A549 (cell line): ENCODE data around the gene GALNT15. TPM values are rescaled to one million over a fixed set of nuclear protein-coding genes. Genes with fewer than 3 reads are reported as not detected.

Experiments
- ATAC-seq, 2 experiments: fragments of 200-7000 bp in 1 of 2; fragments of >200 bp in 1 of 2; cut with Nextera tagmentation in 1 of 2; cut with Tn5 transposase in 1 of 2; 3 replicates each; pipeline versions ENCODE4 v1.8.0 to v1.9.1; 2018 to 2020; ENCODE audit warnings: mild to moderate bottlenecking in 1 of 2, moderate library complexity in 1 of 2
- CTCF ChIA-PET: fragments of 300-600 bp; sonication (Branson Sonifier 250); formaldehyde crosslinking; extraction: SDS; loops from one replicate; lab custom pipeline; 2021; ENCODE audit warnings: antibody characterized with exemption, inconsistent platforms; lab: Yijun Ruan, JAX
- POLR2A ChIA-PET: fragments of 350-600 bp; formaldehyde crosslinking; extraction: SDS; loops from one replicate; lab custom pipeline; 2021; ENCODE audit warnings: antibody characterized with exemption, inconsistent platforms; lab: Yijun Ruan, JAX
- DNase-seq, 2 experiments: peaks; one replicate each; pipeline versions ENCODE4 v3.0.0 to v3.0.0-alpha.2; 2011 to 2016; ENCODE audit warnings: low read depth in 1 of 2, low spot score in 1 of 2
- FAIRE-seq: peaks from 2 replicates; lab custom pipeline; 2011; peaks lifted over from hg19 to GRCh38; lab: Jason Lieb, UNC
- H3K27ac ChIP-seq, 2 experiments: fragments of >200 bp; sonication (Bioruptor Twin); formaldehyde crosslinking; 3 replicates each; pipeline ENCODE4 v1.5.1; 2016 to 2017
- H3K4me1 ChIP-seq: fragments of >200 bp; sonication (Bioruptor Twin); formaldehyde crosslinking; 3 replicates; pipeline ENCODE4 v1.6.1; 2016
- H3K4me2 ChIP-seq: fragments of >200 bp; sonication (Bioruptor Twin); formaldehyde crosslinking; 3 replicates; pipeline ENCODE4 v1.6.1; 2016
- H3K4me3 ChIP-seq: fragments of >200 bp; sonication (Bioruptor Twin); formaldehyde crosslinking; 3 replicates; pipeline ENCODE4 v1.5.1; 2016
- H3K9me3 ChIP-seq: fragments of >200 bp; sonication (Bioruptor Twin); formaldehyde crosslinking; 3 replicates; pipeline ENCODE4 v1.6.1; 2016
- BHLHE40 ChIP-seq: IDR thresholded peaks from 2 replicates; pipeline ENCODE4 v1.6.1; 2012; ENCODE audit warnings: low read depth, low read length, inconsistent platforms
- CEBPB ChIP-seq, 2 experiments: fragments of >200 bp in 1 of 2; sonication (Bioruptor Twin) in 1 of 2; formaldehyde crosslinking in 1 of 2; IDR thresholded peaks; 2 replicates each; pipeline ENCODE4 v1.6.1; 2012 to 2016
- CHD4 ChIP-seq: fragments of 200-600 bp; sonication (generic); IDR thresholded peaks from 2 replicates; pipeline ENCODE4 v1.6.1; 2016; ENCODE audit warnings: antibody characterized with exemption, mild to moderate bottlenecking, borderline replicate concordance
- EHMT2 ChIP-seq: fragments of 200-600 bp; sonication (generic); IDR thresholded peaks from 2 replicates; pipeline ENCODE4 v1.6.1; 2016; ENCODE audit warnings: antibody characterized with exemption, low read depth, mild to moderate bottlenecking, moderate library complexity
- FOSL2 ChIP-seq, 2 experiments: fragments of 450-650 bp in 1 of 2; fragments of >200 bp in 1 of 2; sonication (Bioruptor Twin) in 1 of 2; formaldehyde crosslinking; IDR thresholded peaks; 2 replicates each; pipeline versions ENCODE4 v1.5.0 to v1.6.1; 2016 to 2020; ENCODE audit warnings: mild to moderate bottlenecking in 1 of 2, moderate library complexity in 1 of 2
- GATA3 ChIP-seq: IDR thresholded peaks from 2 replicates; pipeline ENCODE4 v1.6.1; 2012; ENCODE audit warnings: borderline replicate concordance
- HDAC2 ChIP-seq: fragments of 200-600 bp; sonication (generic); IDR thresholded peaks from 2 replicates; pipeline ENCODE4 v1.6.1; 2016
- HOXA7 ChIP-seq: fragments of 250-450 bp; sonication (Bioruptor Pico); IDR thresholded peaks from 2 replicates; pipeline ENCODE4 v1.5.0; 2020; ENCODE audit warnings: mild to moderate bottlenecking, moderate library complexity
- HOXB13 ChIP-seq: fragments of 250-450 bp; sonication (Bioruptor Pico); IDR thresholded peaks from 2 replicates; pipeline ENCODE4 v1.5.0; 2020; ENCODE audit warnings: low read depth, mild to moderate bottlenecking, moderate library complexity
- JUNB ChIP-seq: fragments of >200 bp; sonication (Bioruptor Twin); formaldehyde crosslinking; IDR thresholded peaks from 2 replicates; pipeline ENCODE4 v1.6.1; 2016
- KDM5A ChIP-seq: fragments of 200-600 bp; sonication (generic); IDR thresholded peaks from 2 replicates; pipeline ENCODE4 v1.6.1; 2016; ENCODE audit warnings: antibody characterized with exemption, mild to moderate bottlenecking
- MAFK ChIP-seq: fragments of 450-650 bp; IDR thresholded peaks from 2 replicates; pipeline ENCODE4 v1.6.1; 2014; ENCODE audit not compliant: partially characterized antibody
- MAZ ChIP-seq: fragments of 150-350 bp; IDR thresholded peaks from 2 replicates; pipeline ENCODE4 v1.6.1; 2014; ENCODE audit warnings: antibody characterized with exemption, low read depth, low read length, borderline replicate concordance
- MYC ChIP-seq: IDR thresholded peaks from 2 replicates; pipeline ENCODE4 v1.6.1; 2012; ENCODE audit warnings: mild to moderate bottlenecking, inconsistent platforms, low read length, improper control_type of control experiment, borderline replicate concordance
- NPAS2 ChIP-seq: fragments of 250-450 bp; sonication (Bioruptor Pico); IDR thresholded peaks from 2 replicates; pipeline ENCODE4 v1.8.0; 2022; ENCODE audit warnings: mild to moderate bottlenecking, moderate library complexity, borderline replicate concordance
- POLR2AphosphoS2 ChIP-seq: conservative IDR thresholded peaks from 2 replicates; pipeline ENCODE4 v1.6.1; 2012; ENCODE audit warnings: low read length, improper control_type of control experiment, inconsistent platforms
- RARB ChIP-seq: fragments of 250-450 bp; sonication (Bioruptor Pico); IDR thresholded peaks from 2 replicates; pipeline ENCODE4 v1.8.0; 2021; ENCODE audit warnings: mild to moderate bottlenecking, moderate library complexity
- RFX5 ChIP-seq: fragments of 450-650 bp; IDR thresholded peaks from 2 replicates; pipeline ENCODE4 v1.7.1; 2014; ENCODE audit warnings: antibody characterized with exemption, mild to moderate bottlenecking, moderate library complexity
- SMC3 ChIP-seq: fragments of >200 bp; sonication (Bioruptor Twin); formaldehyde crosslinking; IDR thresholded peaks from 3 replicates; pipeline ENCODE4 v1.6.1; 2018; ENCODE audit warnings: inconsistent platforms
- SREBF2 ChIP-seq: fragments of 450-650 bp; IDR thresholded peaks from 2 replicates; pipeline ENCODE4 v1.6.1; 2014; ENCODE audit warnings: mild to moderate bottlenecking, moderate library complexity
- TFCP2L1 ChIP-seq: fragments of 250-450 bp; sonication (Bioruptor Pico); IDR thresholded peaks from 2 replicates; pipeline ENCODE4 v1.5.0; 2021; ENCODE audit warnings: mild to moderate bottlenecking
- ZFP36 ChIP-seq: fragments of 450-650 bp; IDR thresholded peaks from 2 replicates; pipeline ENCODE4 v1.6.1; 2014; ENCODE audit warnings: borderline replicate concordance; ENCODE audit not compliant: partially characterized antibody
- WGBS: methylation state at CpG from one replicate; pipeline ENCODE4 v1.1.6; 2017; ENCODE audit errors: missing lambda C conversion rate; 5-methylcytosine and 5-hydroxymethylcytosine counted together
- polyA plus RNA-seq, 4 experiments: library from polyadenylated mRNA; depleted of rRNA in 3 of 4; stranded (reverse); fragments of >200 nt; fragmentation: RNase III in 1 of 4; extraction: RNeasy Plus Mini Kit Qiagen cat#74134 plus additional on column Dnase treatment in 1 of 4; gene quantifications; 2 replicates in 3 of 4; 3 replicates in 1 of 4; pipeline ENCODE4 v1.2.3, GENCODE V29; 2011 to 2017
- TF ChIP-seq, protein P1 (sequence below): fragments of 150-350 bp; IDR thresholded peaks from 2 replicates; pipeline ENCODE4 v1.6.1; 2014; ENCODE audit warnings: low read depth, mild to moderate bottlenecking, low read length
- TF ChIP-seq, protein P2 (sequence below): fragments of >200 bp; sonication (Bioruptor Twin); formaldehyde crosslinking; IDR thresholded peaks from 2 replicates; pipeline ENCODE4 v1.6.1; 2016
- TF ChIP-seq, protein P3 (sequence below): fragments of 250-450 bp; sonication (Bioruptor Pico); IDR thresholded peaks from 2 replicates; pipeline ENCODE4 v1.5.0; 2020; ENCODE audit warnings: low read depth, mild to moderate bottlenecking, moderate library complexity
- TF ChIP-seq, protein P4 (sequence below): fragments of >200 bp; sonication (Bioruptor Twin); formaldehyde crosslinking; IDR thresholded peaks from 3 replicates; pipeline ENCODE4 v1.5.1; 2016
- TF ChIP-seq, protein P5 (sequence below): fragments of >200 bp; sonication (Bioruptor Twin); formaldehyde crosslinking; IDR thresholded peaks from 3 replicates; pipeline ENCODE4 v1.6.1; 2016

GALNT15 gene
- polyA plus RNA-seq, 2 of the 4 experiments (the other 2 are of a cell fraction) = 0.04 TPM; not detected in 1

DNA sequence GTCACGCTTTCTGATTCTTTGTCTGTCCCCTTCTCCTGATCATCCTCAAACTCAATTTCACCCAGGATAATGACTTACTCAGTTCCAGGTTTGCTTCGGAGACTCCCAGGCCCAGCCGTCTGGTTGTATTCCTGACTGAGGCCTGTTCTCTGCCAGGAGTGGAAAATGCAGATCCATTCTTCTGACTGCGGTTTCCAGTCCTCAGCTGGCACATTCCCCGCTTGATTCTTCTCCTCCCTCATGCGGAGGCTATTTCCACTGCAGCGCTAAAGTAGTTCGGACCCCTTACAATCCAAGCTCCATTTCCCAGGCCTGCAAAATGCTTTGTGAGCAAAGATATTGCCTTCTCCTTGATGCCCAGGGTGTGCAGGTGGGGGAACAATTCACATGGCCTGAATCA, 47.2 kb upstream of the GALNT15 start:
- Histone ChIP-seq H3K4me1 (peaks cover 15% of the 10 kb centered on the region; the same call in 2 of the 3 replicates), H3K9me3 (no peaks in the 10 kb centered on the region), H3K4me2 (no peak overlapping the region), H3K27ac (no peak overlapping the region), H3K4me3 (no peak overlapping the region)
- ATAC-seq (no peak), DNase-seq (no peak), FAIRE-seq (no peak)
- ChIA-PET CTCF (interaction anchor here (2.5 kb wide), 1 partner anchor 79 kb away, joined by 7 read pairs; no protein-coding TSS in a partner anchor), POLR2A (no interaction called here)
- 94% methylated on average over 8 of the region's 8 CpGs for WGBS
- TF ChIP-seq HOXB13 (CRISPR knock-in tag) (no peak), MAFK (no peak), GATA3 (no peak), SMC3 (no peak), NPAS2 (CRISPR knock-in tag) (no peak), HDAC2 (no peak), KDM5A (no peak), JUNB (no peak), POLR2AphosphoS2 (no peak), EHMT2 (no peak), HOXA7 (CRISPR knock-in tag) (no peak)
- TF ChIP-seq, protein P1, sequence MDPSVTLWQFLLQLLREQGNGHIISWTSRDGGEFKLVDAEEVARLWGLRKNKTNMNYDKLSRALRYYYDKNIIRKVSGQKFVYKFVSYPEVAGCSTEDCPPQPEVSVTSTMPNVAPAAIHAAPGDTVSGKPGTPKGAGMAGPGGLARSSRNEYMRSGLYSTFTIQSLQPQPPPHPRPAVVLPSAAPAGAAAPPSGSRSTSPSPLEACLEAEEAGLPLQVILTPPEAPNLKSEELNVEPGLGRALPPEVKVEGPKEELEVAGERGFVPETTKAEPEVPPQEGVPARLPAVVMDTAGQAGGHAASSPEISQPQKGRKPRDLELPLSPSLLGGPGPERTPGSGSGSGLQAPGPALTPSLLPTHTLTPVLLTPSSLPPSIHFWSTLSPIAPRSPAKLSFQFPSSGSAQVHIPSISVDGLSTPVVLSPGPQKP = no peak
- TF ChIP-seq, all 56 proteins: peak for 0

DNA sequence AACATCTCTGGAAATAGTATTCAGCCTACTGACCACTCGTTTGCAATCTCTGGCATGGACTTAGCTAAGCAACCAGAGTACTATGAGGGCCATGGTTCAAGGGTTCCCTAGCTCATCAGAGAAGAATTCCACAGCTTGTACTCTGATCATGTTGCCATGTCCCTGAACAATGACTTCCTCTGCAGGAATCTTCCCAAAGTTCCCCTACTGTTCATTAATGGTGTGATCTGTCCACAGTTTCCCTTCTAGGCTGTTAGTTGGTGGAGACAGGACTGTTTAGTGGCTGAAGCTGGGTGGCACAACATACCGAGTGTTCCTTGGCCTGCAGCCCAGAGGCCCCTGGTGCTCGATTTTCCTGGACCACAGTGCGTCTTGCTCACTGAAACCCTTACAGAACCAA, 44.4 kb upstream of the GALNT15 start:
- ATAC-seq (peak in 1 of 2 experiments; percentile 44; a peak in 3 of 6 replicates), DNase-seq (no peak), FAIRE-seq (no peak)
- 47% methylated on average over 4 of the region's 4 CpGs for WGBS
- CTCF ChIA-PET = interaction anchor here (0.5 to 3.2 kb wide), 7 partner anchors 13 to 523 kb away, joined by 3 to 13 read pairs (median 5); no protein-coding TSS in a partner anchor
- Histone ChIP-seq H3K9me3 (no peaks in the 10 kb centered on the region), H3K4me2 (no peak overlapping the region), H3K27ac (no peak overlapping the region; a peak in 1 of 6 replicates), H3K4me3 (no peak overlapping the region), H3K4me1 (peaks cover 5% of the 10 kb centered on the region; the same call in 1 of the 3 replicates)
- no peak for TF ChIP-seq RARB (CRISPR knock-in tag)
- no peak for TF ChIP-seq MYC
- no peak for TF ChIP-seq HOXB13 (CRISPR knock-in tag)
- no peak for TF ChIP-seq RFX5
- TF ChIP-seq, protein P2, sequence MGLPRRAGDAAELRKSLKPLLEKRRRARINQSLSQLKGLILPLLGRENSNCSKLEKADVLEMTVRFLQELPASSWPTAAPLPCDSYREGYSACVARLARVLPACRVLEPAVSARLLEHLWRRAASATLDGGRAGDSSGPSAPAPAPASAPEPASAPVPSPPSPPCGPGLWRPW = no peak
- no peak for TF ChIP-seq EHMT2
- no peak for TF ChIP-seq ZFP36
- TF ChIP-seq MAZ = no peak
- TF ChIP-seq FOSL2 (IDR thresholded peaks at IDR 0.05) = no peak
- no peak for TF ChIP-seq FOSL2 (CRISPR knock-in tag; IDR thresholded peaks at IDR 0.05)
- no peak for TF ChIP-seq HDAC2
- TF ChIP-seq CHD4 = no peak
- TF ChIP-seq SREBF2 = no peak
- TF ChIP-seq, protein P3, sequence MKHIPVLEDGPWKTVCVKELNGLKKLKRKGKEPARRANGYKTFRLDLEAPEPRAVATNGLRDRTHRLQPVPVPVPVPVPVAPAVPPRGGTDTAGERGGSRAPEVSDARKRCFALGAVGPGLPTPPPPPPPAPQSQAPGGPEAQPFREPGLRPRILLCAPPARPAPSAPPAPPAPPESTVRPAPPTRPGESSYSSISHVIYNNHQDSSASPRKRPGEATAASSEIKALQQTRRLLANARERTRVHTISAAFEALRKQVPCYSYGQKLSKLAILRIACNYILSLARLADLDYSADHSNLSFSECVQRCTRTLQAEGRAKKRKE = no peak
- no peak for TF ChIP-seq TFCP2L1 (CRISPR knock-in tag)
- TF ChIP-seq CEBPB (IDR thresholded peaks at IDR 0.05) = no peak
- no peak for TF ChIP-seq POLR2AphosphoS2
- TF ChIP-seq, protein P4, sequence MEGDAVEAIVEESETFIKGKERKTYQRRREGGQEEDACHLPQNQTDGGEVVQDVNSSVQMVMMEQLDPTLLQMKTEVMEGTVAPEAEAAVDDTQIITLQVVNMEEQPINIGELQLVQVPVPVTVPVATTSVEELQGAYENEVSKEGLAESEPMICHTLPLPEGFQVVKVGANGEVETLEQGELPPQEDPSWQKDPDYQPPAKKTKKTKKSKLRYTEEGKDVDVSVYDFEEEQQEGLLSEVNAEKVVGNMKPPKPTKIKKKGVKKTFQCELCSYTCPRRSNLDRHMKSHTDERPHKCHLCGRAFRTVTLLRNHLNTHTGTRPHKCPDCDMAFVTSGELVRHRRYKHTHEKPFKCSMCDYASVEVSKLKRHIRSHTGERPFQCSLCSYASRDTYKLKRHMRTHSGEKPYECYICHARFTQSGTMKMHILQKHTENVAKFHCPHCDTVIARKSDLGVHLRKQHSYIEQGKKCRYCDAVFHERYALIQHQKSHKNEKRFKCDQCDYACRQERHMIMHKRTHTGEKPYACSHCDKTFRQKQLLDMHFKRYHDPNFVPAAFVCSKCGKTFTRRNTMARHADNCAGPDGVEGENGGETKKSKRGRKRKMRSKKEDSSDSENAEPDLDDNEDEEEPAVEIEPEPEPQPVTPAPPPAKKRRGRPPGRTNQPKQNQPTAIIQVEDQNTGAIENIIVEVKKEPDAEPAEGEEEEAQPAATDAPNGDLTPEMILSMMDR = no peak
- no peak for TF ChIP-seq BHLHE40
- TF ChIP-seq, protein P1 = no peak
- TF ChIP-seq, protein P5, sequence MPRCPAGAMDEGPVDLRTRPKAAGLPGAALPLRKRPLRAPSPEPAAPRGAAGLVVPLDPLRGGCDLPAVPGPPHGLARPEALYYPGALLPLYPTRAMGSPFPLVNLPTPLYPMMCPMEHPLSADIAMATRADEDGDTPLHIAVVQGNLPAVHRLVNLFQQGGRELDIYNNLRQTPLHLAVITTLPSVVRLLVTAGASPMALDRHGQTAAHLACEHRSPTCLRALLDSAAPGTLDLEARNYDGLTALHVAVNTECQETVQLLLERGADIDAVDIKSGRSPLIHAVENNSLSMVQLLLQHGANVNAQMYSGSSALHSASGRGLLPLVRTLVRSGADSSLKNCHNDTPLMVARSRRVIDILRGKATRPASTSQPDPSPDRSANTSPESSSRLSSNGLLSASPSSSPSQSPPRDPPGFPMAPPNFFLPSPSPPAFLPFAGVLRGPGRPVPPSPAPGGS = no peak
- POLR2A ChIA-PET = no interaction called here
